Breast epithelium (tissue), 3 donors: ENCODE results near the gene B4GALNT3.

Source experiments
- POLR2AphosphoS5 ChIP-seq, 3 donors: sonication (generic); formaldehyde crosslinking; IDR thresholded peaks; one replicate each; pipeline ENCODE4 v1.6.1; 2017; ENCODE audit warnings: antibody characterized with exemption in 3 of 3
- TF ChIP-seq, protein P1 (sequence below), 3 donors: fragments of 450-650 bp; IDR thresholded peaks; one replicate each; pipeline ENCODE4 v1.5.1; 2016 to 2017; ENCODE audit warnings: antibody characterized with exemption in 3 of 3, mild to moderate bottlenecking in 3 of 3, moderate library complexity in 3 of 3

DNA sequence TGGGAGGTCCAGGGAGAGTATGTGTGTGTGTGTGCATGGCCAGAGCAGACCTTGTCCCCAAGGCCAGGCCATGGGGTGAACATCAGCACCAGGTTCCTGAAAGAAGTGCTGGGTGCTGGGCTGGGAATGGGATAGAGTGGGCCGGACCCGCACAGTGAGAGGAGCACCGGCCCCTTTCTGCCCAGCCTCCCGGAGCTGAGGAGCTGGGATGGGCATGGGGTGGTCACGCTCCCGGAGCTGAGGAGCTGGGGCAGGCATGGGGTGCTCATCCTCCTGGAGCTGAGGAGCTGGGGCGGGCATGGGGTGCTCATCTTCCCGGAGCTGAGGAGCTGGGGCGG, 83.3 kb downstream of the B4GALNT3 start:
- TF ChIP-seq, protein P1, sequence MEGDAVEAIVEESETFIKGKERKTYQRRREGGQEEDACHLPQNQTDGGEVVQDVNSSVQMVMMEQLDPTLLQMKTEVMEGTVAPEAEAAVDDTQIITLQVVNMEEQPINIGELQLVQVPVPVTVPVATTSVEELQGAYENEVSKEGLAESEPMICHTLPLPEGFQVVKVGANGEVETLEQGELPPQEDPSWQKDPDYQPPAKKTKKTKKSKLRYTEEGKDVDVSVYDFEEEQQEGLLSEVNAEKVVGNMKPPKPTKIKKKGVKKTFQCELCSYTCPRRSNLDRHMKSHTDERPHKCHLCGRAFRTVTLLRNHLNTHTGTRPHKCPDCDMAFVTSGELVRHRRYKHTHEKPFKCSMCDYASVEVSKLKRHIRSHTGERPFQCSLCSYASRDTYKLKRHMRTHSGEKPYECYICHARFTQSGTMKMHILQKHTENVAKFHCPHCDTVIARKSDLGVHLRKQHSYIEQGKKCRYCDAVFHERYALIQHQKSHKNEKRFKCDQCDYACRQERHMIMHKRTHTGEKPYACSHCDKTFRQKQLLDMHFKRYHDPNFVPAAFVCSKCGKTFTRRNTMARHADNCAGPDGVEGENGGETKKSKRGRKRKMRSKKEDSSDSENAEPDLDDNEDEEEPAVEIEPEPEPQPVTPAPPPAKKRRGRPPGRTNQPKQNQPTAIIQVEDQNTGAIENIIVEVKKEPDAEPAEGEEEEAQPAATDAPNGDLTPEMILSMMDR (IDR thresholded peaks at IDR 0.05): no peak
- TF ChIP-seq POLR2AphosphoS5 (IDR thresholded peaks at IDR 0.05): no peak
